ENCODE measurements around the gene TMEM127.
A peak's percentile ranks its signal among the peaks of the same experiment; 100 is the strongest.
"Not testable (repeated sequence)": the region's sequence is repeated elsewhere in the genome, so short reads cannot be mapped to it uniquely, and the experiment has no call there.

The TMEM127 gene

DNA sequence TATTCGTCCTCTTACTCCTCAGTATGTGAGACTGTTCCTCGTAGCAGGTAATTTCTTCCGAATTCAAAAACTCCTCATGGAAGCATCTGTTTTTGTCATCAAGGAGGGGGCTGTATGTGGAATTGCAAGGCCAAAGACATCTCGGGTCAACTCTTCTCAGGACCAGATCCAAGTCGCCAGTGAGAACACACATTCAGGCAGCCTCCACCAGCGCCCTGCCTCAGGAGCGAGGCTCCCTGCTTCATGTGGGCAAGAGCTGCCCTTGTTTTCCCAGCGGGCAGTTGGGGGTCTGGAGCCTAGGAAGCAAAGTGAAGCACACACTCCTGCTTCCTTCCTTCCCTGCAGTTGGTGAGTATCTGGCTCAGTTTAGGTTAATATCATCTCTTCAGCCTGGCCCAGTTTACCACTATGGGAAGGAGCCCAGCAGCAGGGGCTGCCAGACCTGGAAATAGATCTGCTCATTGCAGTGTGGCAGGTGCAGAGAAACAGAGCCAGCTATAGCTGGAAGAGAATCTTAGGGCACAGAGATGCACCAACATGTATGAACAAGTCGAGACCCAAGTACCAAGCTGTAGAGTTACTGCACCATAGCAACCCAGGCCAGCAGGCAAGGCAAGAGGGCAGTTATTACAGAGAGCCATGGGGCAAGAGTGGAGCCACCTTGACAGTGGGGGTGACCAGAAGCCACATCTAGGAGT lies 25.3 kb downstream of the TMEM127 start:
- no peak for DNase-seq (ENCODE audit: low spot score)

- no peak for DNase-seq (ENCODE audit: low spot score)
Measured at GRCh38 chr2:96239745-96240264, 26.0 kb downstream of the TMEM127 start.

- DNase-seq (ENCODE audit: low spot score): no peak
Measured at GRCh38 chr2:96239091-96239490, 26.7 kb downstream of the TMEM127 start.

GRCh38 chr2:96238266-96238665 lies 27.5 kb downstream of the TMEM127 start:
- no peak for DNase-seq (ENCODE audit: low spot score)

- DNase-seq (ENCODE audit: low spot score): no peak
Measured at GRCh38 chr2:96236882-96237281, 28.9 kb downstream of the TMEM127 start.

- DNase-seq (ENCODE audit: low spot score): no peak
Measured at GRCh38 chr2:96233880-96234316, 31.9 kb downstream of the TMEM127 start.

- no peak for DNase-seq (ENCODE audit: low spot score)
Measured at GRCh38 chr2:96233436-96233835, 32.4 kb downstream of the TMEM127 start.

DNA sequence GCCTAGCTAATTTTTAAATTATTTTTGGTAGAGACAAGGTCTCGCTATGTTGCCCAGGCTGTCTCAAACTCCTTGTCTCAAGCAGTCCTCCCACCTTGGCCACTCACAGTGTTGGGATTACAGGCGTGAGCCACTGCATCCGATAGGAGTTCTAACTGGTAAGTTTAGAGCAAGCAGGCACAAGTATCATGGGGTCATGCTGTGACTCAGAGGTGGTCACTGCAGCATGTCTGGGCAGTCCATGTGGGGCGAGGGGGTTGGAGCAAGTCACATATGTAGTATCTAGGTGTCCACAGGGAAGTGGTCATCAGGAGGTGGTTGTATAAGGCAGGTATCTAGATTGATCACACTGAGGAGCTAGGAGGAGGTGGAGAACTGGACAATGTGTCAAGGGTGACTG lies 34.5 kb downstream of the TMEM127 start:
- no peak for DNase-seq (ENCODE audit: low spot score)

GRCh38 chr2:96225016-96225533 lies 40.7 kb downstream of the TMEM127 start:
- no peak for DNase-seq (ENCODE audit: low spot score)

- DNase-seq (ENCODE audit: low spot score): not testable (repeated sequence)
Measured at GRCh38 chr2:96221106-96221505, 44.7 kb downstream of the TMEM127 start.

DNA sequence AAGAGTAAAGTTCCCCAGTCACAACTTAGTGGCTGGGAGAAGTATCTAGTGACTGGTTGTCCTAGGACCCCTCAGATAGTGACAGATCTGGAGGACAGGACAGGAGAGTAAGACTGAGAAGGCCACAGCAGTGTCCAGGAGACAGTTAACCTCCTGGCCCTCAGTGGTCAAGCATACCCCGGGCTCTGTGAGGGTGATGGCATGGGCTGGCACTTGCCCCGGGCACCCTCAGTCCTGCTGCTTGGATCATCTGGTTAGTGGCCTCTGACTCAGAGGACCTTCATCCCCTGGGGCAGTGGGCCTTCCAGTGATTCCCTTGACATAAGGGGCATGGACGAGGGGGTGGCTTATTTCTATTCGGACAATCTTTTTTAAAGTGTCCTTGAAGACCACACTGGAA lies 45.8 kb downstream of the TMEM127 start:
- DNase-seq (ENCODE audit: low spot score): not testable (repeated sequence)

GRCh38 chr2:96218508-96219131 lies 47.2 kb downstream of the TMEM127 start:
- no peak for DNase-seq (ENCODE audit: low spot score)

DNA sequence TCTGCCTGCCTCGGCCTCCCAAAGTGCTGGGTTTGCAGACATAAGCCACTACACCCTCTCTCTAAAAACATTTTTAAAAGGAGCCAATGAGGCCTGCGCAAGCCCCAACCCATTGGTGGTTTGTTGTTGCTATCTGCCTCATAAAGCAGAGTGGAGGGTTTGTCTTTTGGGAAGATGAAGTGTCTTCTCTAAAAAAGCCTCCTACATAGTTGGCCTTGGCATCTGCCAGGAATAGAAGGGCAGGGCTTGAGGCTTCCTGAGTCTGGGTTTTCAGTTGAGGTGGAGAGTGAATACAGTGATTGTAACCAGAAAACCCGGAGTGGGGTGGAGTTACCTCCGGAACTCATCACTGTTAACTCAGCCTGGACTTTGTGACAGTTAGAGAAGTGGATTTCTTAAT lies 51.2 kb downstream of the TMEM127 start:
- no peak for DNase-seq (ENCODE audit: low spot score)

- DNase-seq (ENCODE audit: low spot score): no peak
Measured at GRCh38 chr2:96213379-96213778, 52.4 kb downstream of the TMEM127 start.

DNA sequence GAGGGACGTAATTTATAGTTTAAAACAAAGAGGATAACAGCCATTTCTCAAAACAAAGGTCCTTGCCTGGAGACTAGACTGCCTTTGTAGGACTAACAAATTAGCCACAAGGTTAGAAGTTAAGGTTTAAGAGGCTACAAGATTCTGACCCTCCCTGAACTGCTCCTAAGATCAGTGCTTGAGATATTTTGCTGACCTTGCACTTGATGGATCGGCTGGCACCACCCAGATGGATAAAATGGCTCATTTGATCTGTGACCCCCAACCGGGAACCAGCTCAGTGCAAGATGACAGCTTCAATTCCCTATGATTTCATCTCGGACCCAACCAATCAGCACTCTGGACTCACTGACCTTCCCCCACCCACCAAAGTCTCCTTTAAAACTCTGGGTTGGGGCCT lies 53.5 kb downstream of the TMEM127 start:
- DNase-seq (ENCODE audit: low spot score): no peak

GRCh38 chr2:96209729-96210085 lies 56.1 kb downstream of the TMEM127 start:
- DNase-seq (ENCODE audit: low spot score): no peak

DNA sequence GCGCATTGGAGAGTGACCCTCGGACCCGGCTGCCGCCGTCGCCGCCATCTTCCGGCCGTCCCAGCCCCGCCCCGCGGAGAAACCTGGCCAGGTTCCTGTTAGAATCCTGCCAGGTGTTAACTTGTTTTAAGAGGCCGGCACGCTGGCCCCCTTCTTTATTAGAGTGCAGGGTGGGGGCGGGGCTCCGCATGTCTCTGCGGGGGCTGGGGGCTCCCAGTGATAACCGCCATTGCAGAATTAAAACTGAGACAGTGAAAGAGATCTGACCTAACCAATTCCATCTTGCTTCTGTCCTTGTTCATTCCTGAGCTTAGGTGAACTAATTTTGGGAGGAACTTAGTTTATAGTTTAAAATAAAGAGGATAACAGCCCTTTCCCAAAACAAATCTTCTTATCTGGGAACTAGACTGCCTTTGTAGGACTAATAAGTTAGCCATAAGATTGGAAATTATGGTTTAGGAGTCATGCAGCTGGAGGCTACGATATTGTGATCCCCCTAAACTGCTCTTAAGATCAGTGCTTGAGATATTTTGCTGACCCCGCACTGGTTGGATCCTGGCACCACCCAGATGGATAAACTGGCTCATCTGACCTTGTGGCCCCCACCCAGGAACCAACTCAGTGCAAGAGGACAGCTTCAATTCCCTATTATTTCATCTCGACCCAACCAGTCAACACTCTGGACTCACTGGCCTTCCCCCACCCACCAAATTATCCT lies 56.6 kb downstream of the TMEM127 start:
- DNase-seq (ENCODE audit: low spot score): no peak

- DNase-seq (ENCODE audit: low spot score): peak; percentile 95
Measured at GRCh38 chr2:96208143-96209010, 57.4 kb downstream of the TMEM127 start, which contains the start of gene STARD7. TSS of gene STARD7 (minus strand) at chr2:96208827. CDS start at chr2:96208434, 393 bp downstream.

DNA sequence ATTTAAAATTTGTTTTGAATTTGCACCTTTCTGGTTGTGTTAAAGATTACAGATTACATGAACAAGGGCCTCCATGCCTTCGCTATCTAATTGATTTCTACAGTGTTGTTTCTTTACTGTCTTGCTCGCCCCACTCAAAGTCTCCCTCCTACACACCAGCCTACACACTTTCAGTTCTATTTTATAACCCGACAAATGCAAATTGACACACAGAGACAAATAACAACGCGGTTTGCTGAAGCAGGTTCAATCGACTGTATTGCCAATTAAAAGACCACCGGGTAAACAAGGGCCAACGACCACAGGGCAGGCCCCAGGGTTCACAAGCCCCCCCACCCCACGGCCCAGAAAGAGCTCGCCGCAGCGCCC lies 58.0 kb downstream of the TMEM127 start:
- no peak for DNase-seq (ENCODE audit: low spot score)

DNA sequence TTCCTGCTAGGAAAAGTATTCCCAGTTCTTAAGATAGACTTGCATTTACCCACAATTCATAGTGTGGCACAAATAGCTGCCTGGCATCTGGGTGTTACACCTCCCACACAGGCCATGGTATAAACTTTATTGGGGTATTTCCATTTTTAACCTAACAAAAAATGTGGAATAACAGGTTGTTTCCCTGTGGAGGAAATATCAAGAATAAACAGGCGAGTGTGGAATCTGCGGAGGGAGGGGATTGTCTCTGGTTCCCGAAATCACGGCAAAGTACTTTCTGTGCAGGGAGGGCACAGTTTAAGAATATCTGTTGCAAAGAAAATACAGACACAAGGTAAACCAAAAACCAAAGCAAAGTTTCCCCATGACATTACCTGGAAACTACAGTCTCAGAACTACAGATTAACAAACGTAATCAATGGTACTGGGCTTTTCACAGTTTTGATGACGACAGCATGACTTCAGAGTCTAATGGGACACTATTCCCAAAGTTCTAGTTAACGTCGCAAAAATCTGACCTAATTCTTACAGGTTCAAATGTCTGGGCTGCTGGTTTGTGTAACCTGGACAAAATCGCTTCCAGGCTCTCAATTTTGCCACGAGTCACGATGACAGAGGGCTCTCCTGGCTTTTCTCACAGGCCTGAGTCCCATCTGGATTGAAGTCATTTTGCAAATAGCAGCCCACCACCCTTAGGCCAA lies 58.6 kb downstream of the TMEM127 start:
- no peak for DNase-seq (ENCODE audit: low spot score)

DNA sequence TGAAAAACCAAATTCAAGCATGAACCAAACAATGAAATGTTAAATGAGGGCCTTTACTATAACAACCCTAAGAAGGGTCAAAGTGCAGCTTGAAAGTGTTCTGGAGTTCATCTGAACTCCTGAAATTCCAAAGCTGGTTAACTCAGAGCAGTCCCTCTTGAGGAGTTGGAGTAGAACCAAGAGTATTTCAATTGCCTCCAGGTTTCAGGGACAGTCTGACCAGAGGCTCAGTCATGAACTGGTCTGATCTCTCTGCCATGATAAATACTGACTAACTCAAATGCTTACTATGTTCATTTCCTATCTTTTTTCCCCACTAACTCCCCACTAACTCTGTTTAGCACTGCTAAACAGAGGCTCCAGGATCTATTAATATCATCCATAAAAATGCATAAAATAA lies 59.9 kb downstream of the TMEM127 start:
- no peak for DNase-seq (ENCODE audit: low spot score)

All from hematopoietic multipotent progenitor cell treated with erythropoietin and hydrocortisone succinate and interleukin-3 and kit ligand, for 15 days (in vitro differentiated cells).